Activated T-helper 9 cell treated with anti-CD3 and anti-CD28 coated beads, Interleukin-2, amount 50 U/mL, for 16 hours (primary cell): Measurements from ENCODE around the gene C1orf105.
"Not testable (repeated sequence)": the region's sequence is repeated elsewhere in the genome, so short reads cannot be mapped to it uniquely, and the experiment has no call there.

ENCODE experiments used
- DNase-seq: peaks from one replicate; pipeline ENCODE4 v3.0.0-alpha.2; 2020; ENCODE audit warnings: low read depth

The C1orf105 gene, protein sequence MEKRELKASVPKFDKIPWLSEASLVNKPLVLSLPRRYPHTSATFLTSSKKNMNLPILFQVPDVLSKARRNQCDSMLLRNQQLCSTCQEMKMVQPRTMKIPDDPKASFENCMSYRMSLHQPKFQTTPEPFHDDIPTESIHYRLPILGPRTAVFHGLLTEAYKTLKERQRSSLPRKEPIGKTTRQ

DNA sequence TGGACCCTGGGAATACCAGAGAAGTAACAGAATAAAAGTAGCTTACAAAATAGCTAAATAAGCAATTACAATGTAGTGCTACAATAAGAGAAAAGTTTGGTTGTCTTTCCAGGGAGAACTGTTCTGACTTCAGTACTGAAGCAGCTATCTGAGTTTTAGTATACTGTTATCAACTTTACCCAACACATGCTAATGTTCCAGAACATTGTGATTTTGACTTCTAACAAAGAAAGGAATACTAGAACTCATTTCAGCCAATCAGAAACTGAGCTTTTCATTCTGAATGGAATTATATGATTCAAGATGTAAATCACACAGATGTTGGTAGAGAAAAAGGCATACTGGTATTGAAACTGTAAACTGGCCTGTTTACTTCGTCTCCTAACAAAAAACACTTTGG lies at the start of gene C1orf105:
TSS of gene C1orf105 (plus strand) at position 301 of the 400 bp plus-strand sequence. CDS start 201 bp downstream, outside the sequence.
- DNase-seq, result no peak

- not testable (repeated sequence) for DNase-seq
These were observed 48.8 kb upstream of the C1orf105 start for GRCh38 chr1:172371646-172372045.

GRCh38 chr1:172373864-172374263 lies 46.6 kb upstream of the C1orf105 start:
- DNase-seq, result no peak

DNA sequence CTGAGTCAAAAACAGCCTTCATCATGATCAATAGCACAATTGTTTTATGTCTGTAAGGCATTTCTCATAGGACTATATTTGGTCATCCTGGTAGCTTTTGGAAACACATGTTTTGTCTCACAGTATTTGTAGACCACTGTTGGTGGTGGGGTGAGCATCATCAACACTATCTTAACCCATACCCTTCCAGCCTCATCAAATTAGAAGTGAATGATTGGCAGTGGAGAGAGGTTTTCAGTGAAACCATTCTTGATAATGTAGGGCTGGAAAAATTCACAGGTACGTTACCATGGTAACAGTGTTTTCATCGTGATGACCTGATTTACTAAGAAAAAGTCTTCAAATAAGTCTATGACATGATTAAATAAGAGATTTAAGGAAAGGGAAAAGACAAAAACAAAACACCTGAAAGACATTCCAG lies 45.3 kb upstream of the C1orf105 start:
- DNase-seq, result no peak

DNA sequence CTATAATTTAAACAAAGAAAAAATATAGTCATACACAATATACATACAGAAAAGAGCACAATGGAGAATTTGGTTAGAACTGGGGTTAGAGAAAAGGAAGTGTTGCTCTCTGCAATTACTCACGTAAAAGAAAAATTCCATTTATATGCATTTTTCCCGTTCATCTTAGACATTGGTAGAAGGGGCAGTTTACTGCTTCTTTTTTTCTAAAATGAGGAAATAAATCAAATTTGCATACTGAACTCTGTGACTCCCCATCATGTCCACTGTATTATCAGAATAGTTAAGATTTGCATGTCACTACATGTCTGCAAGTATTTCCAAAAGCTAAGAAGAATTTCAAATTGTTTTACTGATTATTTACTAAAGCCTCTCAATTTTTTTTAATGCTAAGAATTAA lies 44.1 kb upstream of the C1orf105 start:
- DNase-seq, result no peak

DNA sequence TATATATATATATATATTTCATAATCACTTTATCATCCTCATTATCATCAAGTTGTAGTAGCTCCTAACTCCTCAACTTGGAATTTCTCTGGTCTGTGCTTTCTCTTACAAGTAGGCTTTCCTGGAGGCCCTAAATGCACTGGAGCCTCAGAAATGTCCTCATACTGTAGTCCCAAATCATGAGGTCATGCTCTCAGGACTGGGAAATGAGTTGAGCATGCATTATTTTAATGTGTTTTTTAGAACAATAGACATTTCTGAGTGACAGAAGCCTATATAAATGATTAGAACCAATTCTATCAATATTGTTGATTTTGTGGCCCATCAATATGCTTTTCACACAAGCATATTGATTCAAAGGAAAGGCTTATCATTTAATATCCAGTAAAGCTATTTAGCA lies 42.9 kb upstream of the C1orf105 start:
- DNase-seq, result no peak

- no peak for DNase-seq
These were observed 42.2 kb upstream of the C1orf105 start for GRCh38 chr1:172378109-172378760.

DNA sequence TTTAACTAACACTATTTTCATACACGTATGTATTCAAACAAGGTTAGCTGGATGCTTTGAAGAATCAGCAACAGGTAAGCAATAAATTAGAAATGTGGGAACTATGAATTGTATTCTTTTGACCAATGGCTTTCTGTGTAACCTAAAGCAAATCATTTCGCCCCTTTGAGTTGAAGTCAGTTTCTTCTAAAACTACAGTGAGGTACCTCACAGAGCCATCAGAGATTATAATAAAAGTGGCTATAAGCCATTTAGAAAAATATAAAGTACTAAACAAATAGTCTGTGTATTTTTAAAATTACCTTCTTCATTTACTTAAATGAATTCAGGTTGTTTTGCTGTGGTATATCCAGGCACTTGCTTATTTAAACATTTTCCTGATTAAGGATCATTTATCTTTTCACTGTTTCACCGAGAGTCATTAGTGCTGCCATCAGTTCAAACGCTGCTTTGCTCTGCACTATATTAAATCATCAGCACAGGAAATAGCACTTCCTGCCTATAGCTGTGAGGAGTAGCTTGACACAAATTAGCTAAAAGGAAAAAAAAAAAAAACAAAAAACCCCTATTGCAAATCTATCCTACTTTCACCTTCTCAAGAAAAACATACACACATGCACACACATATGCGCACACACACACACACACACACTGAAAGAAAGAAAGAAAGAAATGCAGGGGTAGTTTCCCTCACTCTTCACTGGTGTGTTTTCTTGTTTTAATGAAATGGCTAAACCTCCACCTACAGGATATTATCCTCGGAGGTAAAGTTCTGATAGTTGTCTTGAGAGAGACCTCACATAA lies 39.8 kb upstream of the C1orf105 start:
- DNase-seq, result no peak

DNA sequence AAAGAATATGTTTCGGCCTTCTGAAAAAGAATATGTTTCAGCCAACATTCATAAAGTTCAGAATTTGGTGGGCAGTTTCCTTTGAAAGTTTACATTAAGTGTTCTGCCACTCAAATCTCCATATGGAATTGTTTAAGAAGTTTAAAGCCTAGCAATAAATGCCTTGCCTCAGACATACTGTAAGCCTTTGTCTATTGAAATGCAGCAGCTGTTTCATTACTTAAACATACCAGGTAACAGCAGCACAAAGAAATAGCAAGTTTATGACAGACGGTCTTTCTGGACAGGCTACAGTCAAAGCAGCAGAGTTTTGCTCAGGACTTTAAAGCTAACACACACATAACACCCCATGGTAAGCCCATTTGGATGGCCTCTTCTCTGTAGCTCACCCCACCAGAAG lies 38.5 kb upstream of the C1orf105 start:
- DNase-seq, result no peak

DNA sequence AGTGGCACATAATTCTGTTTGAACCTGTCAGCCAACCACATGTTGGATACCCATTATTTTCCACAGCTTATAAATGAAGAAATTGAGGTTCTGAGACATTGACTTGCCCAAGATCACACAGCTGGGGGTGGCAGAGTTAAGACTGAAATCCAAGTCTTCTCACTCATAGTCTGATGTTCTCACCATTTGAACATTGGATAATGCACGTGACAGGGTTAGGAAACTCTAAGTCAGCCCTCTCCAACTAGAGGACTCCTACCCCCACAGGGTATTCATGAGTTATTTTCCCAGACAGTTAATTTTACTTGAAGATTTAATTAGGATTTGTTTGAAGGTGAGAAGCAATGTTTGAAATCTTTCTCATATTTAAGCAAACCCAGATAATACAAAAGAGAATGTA lies 38.1 kb upstream of the C1orf105 start:
- DNase-seq, result no peak

DNA sequence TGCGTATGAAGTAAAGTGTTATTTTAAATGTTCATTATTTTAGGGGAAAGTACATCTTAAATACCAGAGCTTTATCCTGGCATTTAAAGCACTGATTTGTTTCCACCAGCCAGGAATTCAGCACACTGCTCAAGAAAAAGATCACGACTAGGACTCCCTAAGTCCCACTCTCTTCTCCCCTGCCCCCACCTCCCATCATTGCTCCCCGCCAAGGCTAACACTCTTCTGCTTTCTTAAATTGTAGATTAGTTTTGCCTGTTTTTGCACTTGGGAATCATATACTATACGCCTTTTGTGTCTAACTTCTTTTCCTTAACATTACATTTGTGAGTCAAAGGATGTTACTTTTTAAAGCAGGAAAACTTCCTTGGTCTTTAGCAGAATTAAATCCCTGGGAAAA lies 37.5 kb upstream of the C1orf105 start:
- no peak for DNase-seq

GRCh38 chr1:172383536-172383935 lies 36.9 kb upstream of the C1orf105 start:
- DNase-seq, result no peak

DNA sequence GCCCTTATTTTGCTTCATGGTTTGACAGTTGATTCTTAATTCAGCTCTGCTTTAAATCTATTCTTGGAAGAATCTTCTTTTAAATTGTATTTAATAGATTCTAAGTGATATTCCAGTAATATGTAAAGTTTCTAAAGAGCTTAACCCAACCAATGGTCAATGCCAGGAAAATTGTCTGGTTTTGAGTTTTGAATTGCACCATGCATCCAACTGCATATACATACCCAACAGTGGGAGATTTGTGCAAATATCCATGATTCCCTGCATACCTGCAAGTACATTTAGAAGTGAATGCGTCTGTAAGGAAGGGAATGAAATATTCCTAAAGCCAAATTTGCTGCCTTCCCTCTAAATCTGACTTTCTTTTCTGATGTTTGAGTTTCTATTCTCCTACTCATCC lies 35.8 kb upstream of the C1orf105 start:
- DNase-seq, result no peak

DNA sequence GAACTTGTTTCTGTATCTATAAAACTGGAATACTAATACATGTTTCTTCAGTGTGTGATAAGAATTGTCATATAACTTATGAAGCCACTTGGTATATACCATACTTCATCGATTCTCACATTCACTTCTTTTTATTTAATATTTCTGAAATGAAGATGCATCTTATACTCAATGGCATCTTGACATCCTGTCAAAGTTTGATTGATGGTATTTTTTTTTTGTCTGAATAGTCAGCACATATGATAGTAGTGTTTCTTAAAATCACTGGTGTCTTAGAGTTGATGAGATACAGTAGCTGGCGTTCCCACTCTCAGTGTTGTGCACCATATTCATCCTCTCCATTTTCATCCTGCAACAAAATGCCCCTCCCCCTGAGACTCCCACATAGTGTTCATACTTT lies 34.4 kb upstream of the C1orf105 start:
- DNase-seq, result no peak

DNA sequence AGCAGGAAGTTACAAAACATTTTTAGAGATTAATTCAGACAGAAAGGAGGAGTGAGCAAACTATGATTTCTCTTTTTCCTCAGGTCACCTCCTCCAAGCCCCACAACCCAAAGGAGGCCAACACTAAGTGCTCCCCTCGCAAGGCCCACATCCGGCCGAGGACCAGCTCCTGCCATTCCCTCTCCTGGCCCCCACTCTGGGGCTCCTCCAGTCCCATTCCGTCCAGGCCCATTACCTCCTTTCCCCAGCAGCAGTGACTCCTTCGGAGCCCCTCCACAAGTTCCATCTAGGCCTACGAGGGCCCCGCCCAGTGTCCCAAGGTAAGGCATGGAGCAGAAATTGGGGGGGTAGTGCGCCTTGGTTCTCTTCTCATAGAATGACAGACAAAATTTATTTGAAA lies 32.0 kb upstream of the C1orf105 start:
- no peak for DNase-seq

DNA sequence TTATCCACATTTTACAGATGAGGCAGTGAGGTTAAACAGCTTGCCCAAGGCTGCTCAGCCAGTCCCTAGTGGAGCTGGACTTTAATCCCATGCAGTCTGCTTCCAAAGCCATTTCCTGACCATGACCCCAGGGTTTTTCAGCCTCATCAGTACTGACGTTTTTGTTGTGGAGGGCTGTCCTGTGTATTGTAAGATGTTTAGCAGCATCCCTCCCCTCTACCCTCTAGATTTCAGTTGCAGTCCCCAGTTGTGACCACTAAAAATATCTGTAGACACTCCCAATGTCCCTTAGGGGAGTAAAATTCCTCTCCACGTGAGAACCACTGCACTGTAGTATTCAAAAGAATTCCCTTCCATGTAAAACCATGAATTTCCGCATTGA lies 30.2 kb upstream of the C1orf105 start:
- DNase-seq, result no peak

- DNase-seq, result no peak
These were observed 29.6 kb upstream of the C1orf105 start for GRCh38 chr1:172390683-172391551.

GRCh38 chr1:172391976-172392375 lies 28.5 kb upstream of the C1orf105 start:
- no peak for DNase-seq

- no peak for DNase-seq
These were observed 27.1 kb upstream of the C1orf105 start for GRCh38 chr1:172393354-172393753.

- DNase-seq, result peak; percentile 39
These were observed 26.2 kb upstream of the C1orf105 start for GRCh38 chr1:172394141-172394751.

GRCh38 chr1:172394811-172395210 lies 25.7 kb upstream of the C1orf105 start:
- no peak for DNase-seq

GRCh38 chr1:172395576-172395975 lies 24.9 kb upstream of the C1orf105 start:
- DNase-seq, result no peak
